HUES48 (cell line): Measurements from ENCODE around the gene HCFC1.
"Not testable (repeated sequence)": the region's sequence is repeated elsewhere in the genome, so short reads cannot be mapped to it uniquely, and the experiment has no call there.

ENCODE experiments used
- H3K27ac ChIP-seq: one replicate; pipeline ENCODE4 v1.7.0; 2013; ENCODE audit warnings: low read depth, low read length, inconsistent platforms
- H3K27me3 ChIP-seq: 2 replicates; pipeline ENCODE4 v1.6.1; 2013; ENCODE audit warnings: mild to moderate bottlenecking, low read length; ENCODE audit not compliant: control insufficient read depth, insufficient read depth
- H3K36me3 ChIP-seq: 2 replicates; pipeline ENCODE4 v1.6.1; 2013; ENCODE audit warnings: low read length; ENCODE audit not compliant: control insufficient read depth, insufficient read depth
- H3K4me1 ChIP-seq: 2 replicates; pipeline ENCODE4 v1.6.1; 2013; ENCODE audit warnings: mild to moderate bottlenecking, low read length; ENCODE audit not compliant: control insufficient read depth, insufficient read depth
- H3K4me3 ChIP-seq: 2 replicates; pipeline ENCODE4 v1.5.1; 2013; ENCODE audit warnings: mild to moderate bottlenecking, low read depth, low read length
- H3K9ac ChIP-seq: 2 replicates; pipeline ENCODE4 v1.6.1; 2013; ENCODE audit warnings: mild to moderate bottlenecking, low read depth, low read length, moderate library complexity
- H3K9me3 ChIP-seq: 2 replicates; pipeline ENCODE4 v1.6.1; 2013; ENCODE audit warnings: low read length; ENCODE audit not compliant: control insufficient read depth, insufficient read depth

HCFC1 gene

GRCh38 chrX:153988493-153988892 lies 16.9 kb upstream of the HCFC1 start:
- Histone ChIP-seq H3K27ac (no peak overlapping the region), H3K9ac (no peak overlapping the region), H3K4me1 (no peaks in the 10 kb centered on the region)

GRCh38 chrX:153984351-153985178 lies 12.9 kb upstream of the HCFC1 start:
- Histone ChIP-seq H3K36me3 (no peaks in the 10 kb centered on the region), H3K9ac (no peak overlapping the region), H3K4me3 (no peak overlapping the region)

More at GRCh38 chrX:153988493-153988892, 16.9 kb upstream of the HCFC1 start:
- no peak overlapping the region for H3K4me3 ChIP-seq
- no peaks in the 10 kb centered on the region for H3K36me3 ChIP-seq
- H3K9me3 ChIP-seq = peaks cover 13% of the 10 kb centered on the region
- no peaks in the 10 kb centered on the region for H3K27me3 ChIP-seq

GRCh38 chrX:153983321-153983801 lies 11.7 kb upstream of the HCFC1 start:
- no peaks in the 10 kb centered on the region for H3K36me3 ChIP-seq
- H3K4me1 ChIP-seq = no peaks in the 10 kb centered on the region

More at GRCh38 chrX:153984351-153985178, 12.9 kb upstream of the HCFC1 start:
- Histone ChIP-seq H3K27me3 (no peaks in the 10 kb centered on the region), H3K27ac (no peak overlapping the region), H3K9me3 (peaks cover 18% of the 10 kb centered on the region), H3K4me1 (no peaks in the 10 kb centered on the region)

GRCh38 chrX:153981771-153982533 lies 10.3 kb upstream of the HCFC1 start:
- H3K4me1 ChIP-seq = no peaks in the 10 kb centered on the region
- H3K4me3 ChIP-seq = no peak overlapping the region
- H3K27me3 ChIP-seq = no peaks in the 10 kb centered on the region
- no peak overlapping the region for H3K27ac ChIP-seq
- H3K36me3 ChIP-seq = no peaks in the 10 kb centered on the region
- H3K9ac ChIP-seq = no peak overlapping the region
- H3K9me3 ChIP-seq = peaks cover 16% of the 10 kb centered on the region

More at GRCh38 chrX:153983321-153983801, 11.7 kb upstream of the HCFC1 start:
- no peak overlapping the region for H3K4me3 ChIP-seq
- H3K27ac ChIP-seq = no peak overlapping the region
- H3K27me3 ChIP-seq = no peaks in the 10 kb centered on the region
- peaks cover 18% of the 10 kb centered on the region for H3K9me3 ChIP-seq
- no peak overlapping the region for H3K9ac ChIP-seq

- H3K27me3 ChIP-seq = no peaks in the 10 kb centered on the region
- H3K4me3 ChIP-seq = no peak overlapping the region
- H3K27ac ChIP-seq = no peak overlapping the region
- no peaks in the 10 kb centered on the region for H3K36me3 ChIP-seq
- H3K9me3 ChIP-seq = peaks cover 14% of the 10 kb centered on the region
- no peaks in the 10 kb centered on the region for H3K4me1 ChIP-seq
- no peak overlapping the region for H3K9ac ChIP-seq
Observed at GRCh38 chrX:153981231-153981630, 9.6 kb upstream of the HCFC1 start.

GRCh38 chrX:153980394-153980793 lies 8.8 kb upstream of the HCFC1 start:
- H3K27me3 ChIP-seq, H3K4me3 ChIP-seq, H3K4me1 ChIP-seq, H3K27ac ChIP-seq, H3K9ac ChIP-seq, H3K36me3 ChIP-seq: not testable (repeated sequence)
- H3K9me3 ChIP-seq = peaks cover 14% of the 10 kb centered on the region

GRCh38 chrX:153974726-153975286 lies 3.2 kb upstream of the HCFC1 start:
- Histone ChIP-seq H3K27ac (no peak overlapping the region), H3K9ac (no peak overlapping the region), H3K27me3 (no peaks in the 10 kb centered on the region)

GRCh38 chrX:153974003-153974725 lies 2.5 kb upstream of the HCFC1 start:
- no peaks in the 10 kb centered on the region for H3K4me1 ChIP-seq
- H3K4me3 ChIP-seq = no peak overlapping the region
- H3K27me3 ChIP-seq = no peaks in the 10 kb centered on the region
- H3K27ac ChIP-seq = peak overlapping the region; percentile 11
- H3K9me3 ChIP-seq = no peaks in the 10 kb centered on the region
- no peak overlapping the region for H3K9ac ChIP-seq
- H3K36me3 ChIP-seq = no peaks in the 10 kb centered on the region

More at GRCh38 chrX:153974726-153975286, 3.2 kb upstream of the HCFC1 start:
- Histone ChIP-seq H3K4me3 (no peak overlapping the region), H3K36me3 (no peaks in the 10 kb centered on the region), H3K9me3 (no peaks in the 10 kb centered on the region), H3K4me1 (no peaks in the 10 kb centered on the region)

GRCh38 chrX:153973127-153974002 lies 1.7 kb upstream of the HCFC1 start:
- Histone ChIP-seq H3K9me3 (no peaks in the 10 kb centered on the region), H3K27me3 (no peaks in the 10 kb centered on the region), H3K4me3 (peak overlapping the region; percentile 83), H3K9ac (peak overlapping the region; percentile 99), H3K4me1 (peaks cover 8% of the 10 kb centered on the region), H3K27ac (peak overlapping the region; percentile 100), H3K36me3 (no peaks in the 10 kb centered on the region; the same call in none of the 2 replicates)
